KMS-11 (cell line): Measurements from ENCODE around the gene PDCD7.

Experiments used
- H2AFZ ChIP-seq: fragments of 200-600 bp; sonication (generic); 2 replicates; pipeline ENCODE4 v1.6.1; 2016; ENCODE audit warnings: antibody characterized with exemption, mixed run types, low read depth
- H3K27ac ChIP-seq: fragments of 200-600 bp; sonication (generic); 2 replicates; pipeline ENCODE4 v1.6.1; 2016; ENCODE audit warnings: mild to moderate bottlenecking, mixed run types
- H3K27me3 ChIP-seq: fragments of 200-600 bp; sonication (generic); 2 replicates; pipeline ENCODE4 v1.6.1; 2017; ENCODE audit warnings: mild to moderate bottlenecking, low read depth, mixed run types, moderate library complexity; ENCODE audit not compliant: insufficient read depth
- H3K36me3 ChIP-seq: fragments of 200-600 bp; sonication (generic); 2 replicates; pipeline ENCODE4 v1.6.1; 2017; ENCODE audit warnings: mild to moderate bottlenecking, mixed run types; ENCODE audit not compliant: insufficient read depth
- H3K4me1 ChIP-seq: fragments of 200-600 bp; sonication (generic); 2 replicates; pipeline ENCODE4 v1.6.1; 2016; ENCODE audit warnings: mild to moderate bottlenecking, low read depth, mixed run types; ENCODE audit not compliant: poor library complexity, severe bottlenecking
- H3K4me2 ChIP-seq: fragments of 200-600 bp; sonication (generic); 2 replicates; pipeline ENCODE4 v1.7.0; 2016; ENCODE audit warnings: mild to moderate bottlenecking, mixed run types
- H3K4me3 ChIP-seq: fragments of 200-600 bp; sonication (generic); IDR thresholded peaks from 2 replicates; pipeline ENCODE4 v1.6.1; 2017; ENCODE audit warnings: low read depth, low read length, mixed read lengths; ENCODE audit not compliant: insufficient read depth
- H3K79me2 ChIP-seq: fragments of 200-600 bp; sonication (generic); 2 replicates; pipeline ENCODE4 v1.6.1; 2016; ENCODE audit warnings: low read depth, mixed run types; ENCODE audit not compliant: insufficient read depth
- H3K9ac ChIP-seq: fragments of 200-600 bp; sonication (generic); 2 replicates; pipeline ENCODE4 v1.6.1; 2016; ENCODE audit warnings: mild to moderate bottlenecking, mixed run types
- H4K20me1 ChIP-seq: fragments of 200-600 bp; sonication (generic); 2 replicates; pipeline ENCODE4 v1.6.1; 2016; ENCODE audit warnings: mild to moderate bottlenecking, mixed run types; ENCODE audit not compliant: insufficient read depth
- TF ChIP-seq, protein P1 (sequence below): fragments of 200-600 bp; sonication (generic); conservative IDR thresholded peaks from 2 replicates; pipeline ENCODE4 v1.6.1; 2017; ENCODE audit warnings: low read depth, mild to moderate bottlenecking, antibody characterized with exemption, low read length, moderate library complexity, mixed read lengths

PDCD7 gene

DNA sequence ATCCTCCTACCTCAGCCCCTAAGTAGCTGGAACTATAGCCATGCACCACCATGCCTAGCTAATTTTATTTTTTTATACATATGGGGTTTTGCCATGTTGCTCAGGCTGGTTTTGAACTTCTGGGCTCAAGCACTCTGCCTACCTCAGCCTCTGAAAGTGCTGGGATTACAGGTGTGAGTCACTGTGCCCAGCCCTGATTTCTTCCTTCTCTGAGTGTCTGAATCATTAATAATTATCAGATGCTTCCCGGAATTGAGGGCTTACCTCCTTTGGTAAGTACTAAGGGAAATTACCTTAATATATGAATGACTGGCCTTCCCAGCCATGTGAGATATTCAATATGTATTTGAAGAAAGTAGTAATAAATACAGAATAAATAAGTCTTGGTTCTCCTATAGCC is 44.3 kb upstream of the PDCD7 start:
- Histone ChIP-seq H3K9ac (no peak overlapping the region), H3K27ac (no peak overlapping the region), H3K79me2 (peaks cover 43% of the 10 kb centered on the region), H3K36me3 (no peaks in the 10 kb centered on the region; the same call in 1 of the 2 replicates), H3K4me1 (peaks cover 12% of the 10 kb centered on the region), H3K4me3 (no peak overlapping the region), H2AFZ (no peak overlapping the region), H3K27me3 (no peaks in the 10 kb centered on the region), H4K20me1 (no peaks in the 10 kb centered on the region), H3K4me2 (no peak overlapping the region)
- TF ChIP-seq, protein P1, sequence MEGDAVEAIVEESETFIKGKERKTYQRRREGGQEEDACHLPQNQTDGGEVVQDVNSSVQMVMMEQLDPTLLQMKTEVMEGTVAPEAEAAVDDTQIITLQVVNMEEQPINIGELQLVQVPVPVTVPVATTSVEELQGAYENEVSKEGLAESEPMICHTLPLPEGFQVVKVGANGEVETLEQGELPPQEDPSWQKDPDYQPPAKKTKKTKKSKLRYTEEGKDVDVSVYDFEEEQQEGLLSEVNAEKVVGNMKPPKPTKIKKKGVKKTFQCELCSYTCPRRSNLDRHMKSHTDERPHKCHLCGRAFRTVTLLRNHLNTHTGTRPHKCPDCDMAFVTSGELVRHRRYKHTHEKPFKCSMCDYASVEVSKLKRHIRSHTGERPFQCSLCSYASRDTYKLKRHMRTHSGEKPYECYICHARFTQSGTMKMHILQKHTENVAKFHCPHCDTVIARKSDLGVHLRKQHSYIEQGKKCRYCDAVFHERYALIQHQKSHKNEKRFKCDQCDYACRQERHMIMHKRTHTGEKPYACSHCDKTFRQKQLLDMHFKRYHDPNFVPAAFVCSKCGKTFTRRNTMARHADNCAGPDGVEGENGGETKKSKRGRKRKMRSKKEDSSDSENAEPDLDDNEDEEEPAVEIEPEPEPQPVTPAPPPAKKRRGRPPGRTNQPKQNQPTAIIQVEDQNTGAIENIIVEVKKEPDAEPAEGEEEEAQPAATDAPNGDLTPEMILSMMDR = no peak

DNA sequence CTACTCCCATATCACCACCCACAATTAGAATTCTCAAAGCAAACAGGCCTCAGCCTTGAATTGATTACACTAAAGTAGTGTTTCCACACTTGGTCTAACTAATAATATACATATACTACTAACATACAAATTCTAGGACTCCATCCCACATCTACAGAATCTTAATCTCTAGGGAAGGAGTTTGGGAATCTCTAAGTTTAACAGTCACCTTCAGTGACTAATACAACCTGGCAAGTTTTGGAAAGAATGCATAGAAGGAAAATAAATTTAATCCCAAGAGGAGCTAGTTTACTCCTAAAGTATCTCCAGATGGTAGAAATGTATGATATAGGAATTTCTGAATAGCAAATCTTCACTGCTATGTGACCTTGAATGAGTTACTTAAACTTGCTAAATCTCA is 42.4 kb upstream of the PDCD7 start:
- H3K36me3 ChIP-seq = no peaks in the 10 kb centered on the region; the same call in 1 of the 2 replicates
- H3K4me2 ChIP-seq = no peak overlapping the region
- no peak overlapping the region for H3K4me3 ChIP-seq
- peaks cover 26% of the 10 kb centered on the region for H3K79me2 ChIP-seq
- H3K9ac ChIP-seq = no peak overlapping the region
- H3K4me1 ChIP-seq = no peaks in the 10 kb centered on the region
- no peak overlapping the region for H3K27ac ChIP-seq
- H4K20me1 ChIP-seq = no peaks in the 10 kb centered on the region
- H2AFZ ChIP-seq = no peak overlapping the region
- TF ChIP-seq, protein P1 = no peak
- H3K27me3 ChIP-seq = no peaks in the 10 kb centered on the region

DNA sequence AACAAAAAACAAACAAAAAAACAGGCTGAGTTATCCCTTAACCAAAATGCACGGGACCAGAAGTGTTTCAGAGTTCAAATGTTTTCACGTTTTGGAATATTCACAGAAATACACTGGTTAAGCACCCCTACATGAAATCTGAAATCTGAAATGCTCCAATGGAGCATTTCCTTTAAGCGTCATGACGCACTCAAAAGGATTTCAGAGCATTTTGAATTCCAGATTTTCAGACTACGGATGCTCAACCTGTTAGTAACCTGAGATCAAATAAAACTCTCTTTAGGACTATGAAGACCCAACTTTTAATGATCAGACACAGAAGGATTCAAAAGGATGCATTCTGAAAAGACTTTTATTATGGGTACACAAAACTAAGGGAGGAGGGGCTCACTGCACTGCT is 41.9 kb upstream of the PDCD7 start:
- H2AFZ ChIP-seq = no peak overlapping the region
- TF ChIP-seq, protein P1 = no peak
- no peak overlapping the region for H3K9ac ChIP-seq
- peaks cover 21% of the 10 kb centered on the region for H3K79me2 ChIP-seq
- H3K36me3 ChIP-seq = no peaks in the 10 kb centered on the region; the same call in 1 of the 2 replicates
- H3K27me3 ChIP-seq = no peaks in the 10 kb centered on the region
- no peak overlapping the region for H3K4me3 ChIP-seq
- no peaks in the 10 kb centered on the region for H3K4me1 ChIP-seq
- H3K27ac ChIP-seq = no peak overlapping the region
- no peak overlapping the region for H3K4me2 ChIP-seq
- no peaks in the 10 kb centered on the region for H4K20me1 ChIP-seq

GRCh38 chr15:65174509-65174908 is 40.9 kb upstream of the PDCD7 start:
- TF ChIP-seq, protein P1 = no peak
- Histone ChIP-seq H3K36me3 (no peaks in the 10 kb centered on the region; the same call in 1 of the 2 replicates), H3K4me1 (no peaks in the 10 kb centered on the region), H2AFZ (no peak overlapping the region), H3K79me2 (peaks cover 11% of the 10 kb centered on the region; the same call in 1 of the 2 replicates), H3K27ac (no peak overlapping the region), H4K20me1 (no peaks in the 10 kb centered on the region), H3K27me3 (no peaks in the 10 kb centered on the region), H3K4me2 (no peak overlapping the region), H3K9ac (no peak overlapping the region), H3K4me3 (no peak overlapping the region)
